GM06990 (cell line): ENCODE measurements around the gene DEPDC1B.
"Not testable (repeated sequence)": the region's sequence is repeated elsewhere in the genome, so short reads cannot be mapped to it uniquely, and the experiment has no call there.

Experiments used
- DNase-seq: peaks from one replicate; pipeline ENCODE4 v3.0.0-alpha.2; 2011; ENCODE audit not compliant: insufficient read length; ENCODE audit errors: extremely low read depth
- H3K27me3 ChIP-seq: replicated peaks from 2 replicates; pipeline ENCODE4 v1.6.0; 2011; ENCODE audit warnings: low read length; ENCODE audit not compliant: control insufficient read depth, insufficient read depth
- H3K36me3 ChIP-seq: 2 replicates; pipeline ENCODE4 v1.5.1; 2011; ENCODE audit warnings: low read length; ENCODE audit not compliant: control insufficient read depth, insufficient read depth
- H3K4me3 ChIP-seq: replicated peaks from 2 replicates; pipeline ENCODE4 v1.5.1; 2011; ENCODE audit warnings: low read depth, mild to moderate bottlenecking, control low read depth, low read length
- CTCF ChIP-seq: IDR thresholded peaks from 2 replicates; pipeline ENCODE4 v1.5.1; 2011; ENCODE audit warnings: low read length, control low read depth, mild to moderate bottlenecking, inconsistent platforms; ENCODE audit not compliant: insufficient read depth, poor library complexity, severe bottlenecking

The DEPDC1B gene

DNA sequence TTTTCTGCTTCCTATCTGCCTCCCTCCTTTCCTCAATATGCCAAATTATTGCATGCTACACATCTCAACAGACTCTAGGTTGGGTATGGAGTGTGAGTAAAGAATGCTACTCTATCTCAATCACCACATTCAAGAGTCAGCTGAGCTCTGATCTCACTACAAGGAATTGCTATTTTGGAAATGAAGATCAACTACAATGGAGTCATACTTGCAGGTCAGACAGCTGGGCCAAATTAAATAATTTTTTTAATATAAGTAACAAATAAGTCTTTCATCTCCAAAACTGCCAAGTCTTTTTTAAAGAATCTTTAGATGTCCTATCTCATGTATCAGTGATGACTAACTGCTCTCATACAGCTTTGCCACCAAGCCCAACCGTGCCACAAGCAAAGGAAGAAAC, 64.0 kb downstream of the DEPDC1B start:
- TF ChIP-seq CTCF = no peak
- Histone ChIP-seq H3K4me3 (no peak overlapping the region), H3K27me3 (no peaks in the 10 kb centered on the region), H3K36me3 (peaks cover 1% of the 10 kb centered on the region; the same call in 1 of the 2 replicates)
- DNase-seq = no peak

DNA sequence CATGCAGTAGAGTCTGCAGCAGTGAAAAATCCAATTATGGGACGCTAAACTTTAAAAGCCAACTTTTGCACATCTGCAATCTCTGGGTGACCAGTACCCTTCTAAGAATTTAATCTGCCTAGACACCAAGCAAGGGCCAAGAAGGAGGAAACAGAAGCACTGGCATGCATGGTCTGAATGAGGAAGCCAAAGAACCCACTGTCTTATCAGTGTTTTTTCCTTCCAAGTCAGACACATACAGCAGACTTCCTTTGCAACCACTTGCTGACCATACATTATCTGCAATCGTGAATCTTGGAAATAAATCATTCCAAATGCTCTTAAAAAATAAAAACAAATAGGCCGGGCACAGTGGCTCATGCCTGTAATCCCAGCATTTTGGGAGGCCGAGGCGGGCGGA, 65.9 kb downstream of the DEPDC1B start:
- no peaks in the 10 kb centered on the region for H3K27me3 ChIP-seq
- no peak for DNase-seq
- no peak overlapping the region for H3K4me3 ChIP-seq
- H3K36me3 ChIP-seq = peaks cover 3% of the 10 kb centered on the region
- TF ChIP-seq CTCF = no peak

DNA sequence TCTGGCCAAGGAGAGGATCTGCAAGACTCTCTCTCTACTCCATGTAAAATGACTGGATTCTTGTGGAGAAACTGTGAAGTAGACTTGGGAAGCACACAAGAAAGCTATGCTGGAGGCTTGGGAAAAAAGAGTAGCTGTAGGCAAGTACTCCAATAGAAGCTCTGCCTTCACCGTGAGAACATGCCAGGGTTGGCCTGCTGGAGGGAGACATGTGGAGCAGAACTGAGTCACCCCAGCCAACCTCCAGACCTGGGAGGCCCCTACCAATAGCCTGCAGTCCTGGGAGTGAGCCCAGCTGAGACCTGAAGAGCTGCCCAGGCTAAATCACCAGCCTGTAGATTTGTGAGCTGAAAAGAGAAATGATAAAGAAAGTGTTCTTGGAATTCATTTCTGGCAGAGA, 66.6 kb downstream of the DEPDC1B start:
- no peak for DNase-seq
- no peaks in the 10 kb centered on the region for H3K27me3 ChIP-seq
- no peak overlapping the region for H3K4me3 ChIP-seq
- no peak for TF ChIP-seq CTCF
- peaks cover 3% of the 10 kb centered on the region for H3K36me3 ChIP-seq

DNA sequence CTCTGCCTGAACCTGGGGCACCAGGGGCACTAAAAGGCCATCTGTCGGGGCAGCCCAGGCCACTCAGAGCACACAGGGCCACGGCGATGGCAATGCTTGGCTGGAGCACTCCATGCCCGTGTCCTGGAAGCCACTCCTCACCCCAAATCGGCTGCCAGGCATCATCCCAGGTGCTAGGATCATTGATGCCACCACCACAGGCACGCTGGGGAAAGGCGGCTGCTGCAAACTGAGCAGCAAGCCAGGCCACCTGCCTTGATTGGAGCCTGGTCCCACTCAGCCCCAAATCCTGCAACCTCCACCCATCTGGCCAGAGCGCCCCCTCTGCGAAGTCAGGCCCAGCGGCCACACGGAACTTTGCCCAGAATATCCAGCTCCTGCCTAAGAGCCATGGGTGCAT, 67.8 kb downstream of the DEPDC1B start:
- Histone ChIP-seq H3K36me3 (peaks cover 3% of the 10 kb centered on the region), H3K4me3 (no peak overlapping the region), H3K27me3 (no peaks in the 10 kb centered on the region)
- DNase-seq = no peak
- no peak for TF ChIP-seq CTCF

DNA sequence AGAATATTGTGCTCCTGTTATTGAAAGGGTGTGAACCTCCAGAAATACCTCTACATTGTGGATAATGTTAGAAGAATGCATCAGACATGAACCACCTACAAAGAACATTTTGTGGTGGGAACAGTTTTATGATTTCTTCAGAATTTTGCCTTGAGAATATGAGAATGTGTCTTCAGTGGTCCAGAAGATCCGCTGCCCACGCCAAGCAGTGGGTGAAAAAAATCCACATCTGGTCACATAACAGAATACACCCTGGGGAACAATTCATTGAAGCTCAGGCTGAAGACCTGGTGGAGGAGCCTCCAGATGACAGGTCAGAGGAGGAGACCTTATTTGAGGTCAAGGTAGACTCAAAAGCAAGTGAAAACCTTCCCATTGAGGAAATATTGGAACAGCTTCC, 69.1 kb downstream of the DEPDC1B start:
- Histone ChIP-seq H3K4me3 (no peak overlapping the region), H3K27me3 (no peaks in the 10 kb centered on the region), H3K36me3 (peaks cover 3% of the 10 kb centered on the region)
- TF ChIP-seq CTCF = no peak
- no peak for DNase-seq

DNA sequence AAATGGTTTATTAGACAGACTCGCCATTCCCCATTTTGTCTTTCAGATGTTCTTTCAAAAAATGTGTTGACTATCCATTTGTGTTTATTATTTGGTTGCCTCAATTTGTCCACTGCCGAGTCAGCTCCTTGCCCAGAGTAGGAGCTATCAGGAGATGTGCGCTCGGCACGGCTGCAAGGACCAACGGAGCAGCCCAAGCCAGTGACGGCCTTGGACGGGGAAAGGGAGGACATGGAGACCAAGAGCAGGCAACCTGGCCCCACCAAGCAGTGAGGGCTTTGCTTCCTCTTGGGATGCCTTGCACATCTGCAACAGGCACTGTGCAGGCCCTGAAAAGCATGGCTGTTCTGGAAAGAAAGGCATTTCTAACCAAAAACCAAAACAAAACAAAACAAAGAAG, 69.8 kb downstream of the DEPDC1B start:
- H3K36me3 ChIP-seq = peaks cover 3% of the 10 kb centered on the region
- H3K4me3 ChIP-seq = no peak overlapping the region
- DNase-seq = no peak
- H3K27me3 ChIP-seq = no peaks in the 10 kb centered on the region
- no peak for TF ChIP-seq CTCF

GRCh38 chr5:60624875-60625274, 75.1 kb downstream of the DEPDC1B start:
- H3K4me3 ChIP-seq, DNase-seq, H3K36me3 ChIP-seq, H3K27me3 ChIP-seq: not testable (repeated sequence)

DNA sequence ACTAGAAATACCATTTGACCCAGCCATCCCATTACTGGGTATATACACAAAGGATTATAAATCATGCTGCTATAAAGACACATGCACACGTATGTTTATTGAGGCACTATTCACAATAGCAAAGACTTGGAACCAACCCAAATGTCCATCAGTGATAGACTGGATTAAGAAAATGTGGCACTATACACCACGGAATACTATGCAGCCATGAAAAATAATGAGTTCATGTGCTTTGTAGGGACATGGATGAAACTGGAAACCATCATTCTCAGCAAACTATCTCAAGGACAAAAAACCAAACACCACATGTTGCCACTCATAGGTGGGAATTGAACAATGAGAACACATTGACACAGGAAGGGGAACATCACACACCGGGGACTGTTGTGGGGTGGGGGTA, 79.2 kb downstream of the DEPDC1B start:
- H3K4me3 ChIP-seq, H3K27me3 ChIP-seq, DNase-seq, H3K36me3 ChIP-seq: not testable (repeated sequence)
